ENCODE measurements around the gene MAVS.

DNA sequence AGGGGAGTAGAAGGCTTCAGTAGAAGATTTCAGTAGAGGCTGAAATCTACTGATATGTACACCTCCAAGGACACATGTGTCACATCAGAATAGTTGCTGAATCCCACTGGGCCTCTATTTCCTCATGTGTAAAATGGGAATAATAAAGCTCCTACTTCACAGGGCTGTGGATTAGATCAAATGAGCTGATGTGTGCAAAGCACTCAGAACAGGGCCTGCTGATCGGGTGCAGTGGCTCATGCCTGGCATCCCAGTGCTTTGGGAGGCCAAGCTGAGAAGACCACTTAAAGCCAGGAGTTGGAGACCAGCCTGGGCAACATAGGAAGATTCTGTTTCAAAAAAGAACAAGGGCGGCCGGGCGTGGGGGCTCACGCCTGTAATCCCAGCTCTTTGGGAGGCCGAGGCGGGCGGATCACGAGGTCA is 34.4 kb upstream of the MAVS start:
- TF ChIP-seq, protein P1, sequence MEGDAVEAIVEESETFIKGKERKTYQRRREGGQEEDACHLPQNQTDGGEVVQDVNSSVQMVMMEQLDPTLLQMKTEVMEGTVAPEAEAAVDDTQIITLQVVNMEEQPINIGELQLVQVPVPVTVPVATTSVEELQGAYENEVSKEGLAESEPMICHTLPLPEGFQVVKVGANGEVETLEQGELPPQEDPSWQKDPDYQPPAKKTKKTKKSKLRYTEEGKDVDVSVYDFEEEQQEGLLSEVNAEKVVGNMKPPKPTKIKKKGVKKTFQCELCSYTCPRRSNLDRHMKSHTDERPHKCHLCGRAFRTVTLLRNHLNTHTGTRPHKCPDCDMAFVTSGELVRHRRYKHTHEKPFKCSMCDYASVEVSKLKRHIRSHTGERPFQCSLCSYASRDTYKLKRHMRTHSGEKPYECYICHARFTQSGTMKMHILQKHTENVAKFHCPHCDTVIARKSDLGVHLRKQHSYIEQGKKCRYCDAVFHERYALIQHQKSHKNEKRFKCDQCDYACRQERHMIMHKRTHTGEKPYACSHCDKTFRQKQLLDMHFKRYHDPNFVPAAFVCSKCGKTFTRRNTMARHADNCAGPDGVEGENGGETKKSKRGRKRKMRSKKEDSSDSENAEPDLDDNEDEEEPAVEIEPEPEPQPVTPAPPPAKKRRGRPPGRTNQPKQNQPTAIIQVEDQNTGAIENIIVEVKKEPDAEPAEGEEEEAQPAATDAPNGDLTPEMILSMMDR (IDR thresholded peaks at IDR 0.05; ENCODE audit: poor library complexity), result no peak
- TF ChIP-seq EZH2 (IDR thresholded peaks at IDR 0.05; ENCODE audit: borderline replicate concordance), result no peak

Data from hepatocyte (in vitro differentiated cells).